ENCODE results near the gene ZCCHC14.

DNA sequence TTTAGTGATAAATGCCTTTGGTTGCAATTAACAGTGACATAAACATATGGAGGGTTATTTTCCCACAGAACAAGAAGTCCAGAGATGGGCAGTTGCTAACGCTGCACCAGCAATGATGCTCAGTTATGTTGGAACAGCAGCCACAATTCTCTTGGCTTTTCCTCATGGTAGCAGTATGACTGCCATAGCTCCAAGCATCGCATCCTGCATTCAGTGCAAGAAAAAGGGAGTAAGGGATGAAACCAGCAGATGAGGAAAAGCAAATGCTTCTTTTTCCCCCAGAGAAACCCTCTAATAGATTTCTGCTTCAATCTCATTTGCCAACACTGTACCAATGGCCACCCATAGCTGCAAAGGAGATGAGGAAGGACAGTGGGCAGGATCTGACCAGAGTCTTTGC lies 13.0 kb upstream of the ZCCHC14 start:
- TF ChIP-seq POLR2A (IDR thresholded peaks at IDR 0.05; ENCODE audit: low read depth, low read length) (no peak), SPI1 (IDR thresholded peaks at IDR 0.05; ENCODE audit: low read depth, low read length) (no peak), POLR2AphosphoS5 (IDR thresholded peaks at IDR 0.05; ENCODE audit: low read depth, low read length) (no peak)
